ENCODE measurements around the gene TSPAN18. TPM values are rescaled to one million over a fixed set of nuclear protein-coding genes. Genes with fewer than 3 reads are reported as not detected.

Gene TSPAN18
- total and polyA plus RNA-seq, 2 donors from 2014 or later: 13.8 to 38.1 TPM

DNA sequence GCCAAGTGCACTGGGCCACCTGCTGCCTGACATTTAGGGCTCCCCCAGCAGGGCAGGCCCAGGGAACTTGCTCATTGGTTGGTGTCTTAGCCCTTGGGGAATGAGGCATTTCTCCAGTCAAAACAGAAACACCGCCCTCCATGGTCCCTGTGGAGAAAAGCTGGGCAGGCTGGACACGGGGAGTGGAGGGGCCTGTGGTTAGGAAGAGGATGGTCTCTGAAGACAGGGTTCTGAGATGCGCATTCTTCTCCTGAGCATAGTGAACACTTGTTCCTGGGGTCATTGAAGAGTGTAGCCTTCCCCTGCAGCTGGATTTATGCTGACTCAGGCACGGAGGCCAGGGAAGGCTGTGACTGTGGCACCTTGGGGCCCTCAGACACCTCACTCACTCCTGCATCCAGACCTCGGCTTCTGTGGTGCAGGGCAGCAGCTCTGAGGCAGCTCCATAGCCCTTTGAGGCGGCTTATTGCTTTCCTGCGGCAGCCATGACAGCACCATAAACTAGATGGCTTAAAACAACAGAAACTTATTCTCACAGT is 8.2 kb downstream of the TSPAN18 start:
- intact Hi-C loops (cut with DNase I): no loop called here
- FAIRE-seq (no peak), DNase-seq (peak in 1 of 5 donors; percentile 37)
- no peaks in the 10 kb centered on the region for H3K36me3 ChIP-seq (ENCODE audit: control insufficient read depth in 2 of 3, insufficient read depth in 3 of 3, low read length in 3 of 3)
- TF ChIP-seq, protein P1, sequence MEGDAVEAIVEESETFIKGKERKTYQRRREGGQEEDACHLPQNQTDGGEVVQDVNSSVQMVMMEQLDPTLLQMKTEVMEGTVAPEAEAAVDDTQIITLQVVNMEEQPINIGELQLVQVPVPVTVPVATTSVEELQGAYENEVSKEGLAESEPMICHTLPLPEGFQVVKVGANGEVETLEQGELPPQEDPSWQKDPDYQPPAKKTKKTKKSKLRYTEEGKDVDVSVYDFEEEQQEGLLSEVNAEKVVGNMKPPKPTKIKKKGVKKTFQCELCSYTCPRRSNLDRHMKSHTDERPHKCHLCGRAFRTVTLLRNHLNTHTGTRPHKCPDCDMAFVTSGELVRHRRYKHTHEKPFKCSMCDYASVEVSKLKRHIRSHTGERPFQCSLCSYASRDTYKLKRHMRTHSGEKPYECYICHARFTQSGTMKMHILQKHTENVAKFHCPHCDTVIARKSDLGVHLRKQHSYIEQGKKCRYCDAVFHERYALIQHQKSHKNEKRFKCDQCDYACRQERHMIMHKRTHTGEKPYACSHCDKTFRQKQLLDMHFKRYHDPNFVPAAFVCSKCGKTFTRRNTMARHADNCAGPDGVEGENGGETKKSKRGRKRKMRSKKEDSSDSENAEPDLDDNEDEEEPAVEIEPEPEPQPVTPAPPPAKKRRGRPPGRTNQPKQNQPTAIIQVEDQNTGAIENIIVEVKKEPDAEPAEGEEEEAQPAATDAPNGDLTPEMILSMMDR (IDR thresholded peaks at IDR 0.05; ENCODE audit: borderline replicate concordance, extremely low read depth, insufficient read depth): no peak
- no peaks in the 10 kb centered on the region for H3K9me3 ChIP-seq (ENCODE audit: control insufficient read depth in 2 of 3, insufficient read depth in 1 of 3, low read length in 3 of 3)
- H3K27ac ChIP-seq (ENCODE audit: low read depth in 2 of 2, low read length in 2 of 2): no peak overlapping the region
- no peaks in the 10 kb centered on the region for H3K27me3 ChIP-seq (ENCODE audit: control insufficient read depth, insufficient read depth, low read length)
- H3K4me1 ChIP-seq (ENCODE audit: control insufficient read depth in 2 of 3, insufficient read depth in 2 of 3, low read depth in 1 of 3, low read length in 3 of 3): no peaks in the 10 kb centered on the region
- no peak overlapping the region for H3K9ac ChIP-seq (ENCODE audit: low read length in 3 of 3)
- no peak overlapping the region for H3K4me3 ChIP-seq (ENCODE audit: low read length in 3 of 3)

DNA sequence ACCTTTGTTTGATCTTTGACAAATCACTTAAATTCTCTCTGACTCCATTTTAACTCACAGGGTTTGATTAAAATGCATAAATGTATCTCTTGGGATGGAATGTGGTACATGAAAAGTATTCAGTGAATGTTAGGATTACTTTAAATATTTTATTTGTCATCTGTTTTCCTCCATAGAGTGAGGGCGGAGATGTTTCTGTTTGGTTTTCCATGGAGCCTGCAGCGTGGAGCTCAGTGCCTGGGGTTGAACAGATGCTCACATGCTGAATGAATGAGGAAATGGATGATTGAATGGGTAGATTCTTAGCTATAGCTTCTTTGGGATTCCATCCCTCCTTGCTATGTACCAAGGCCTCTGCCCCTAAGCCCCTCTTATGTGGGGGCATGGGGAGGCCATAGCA is 10.0 kb downstream of the TSPAN18 start:
- H3K9ac ChIP-seq (ENCODE audit: low read length in 3 of 3): no peak overlapping the region
- TF ChIP-seq, protein P1 (IDR thresholded peaks at IDR 0.05; ENCODE audit: borderline replicate concordance, extremely low read depth, insufficient read depth): no peak

DNA sequence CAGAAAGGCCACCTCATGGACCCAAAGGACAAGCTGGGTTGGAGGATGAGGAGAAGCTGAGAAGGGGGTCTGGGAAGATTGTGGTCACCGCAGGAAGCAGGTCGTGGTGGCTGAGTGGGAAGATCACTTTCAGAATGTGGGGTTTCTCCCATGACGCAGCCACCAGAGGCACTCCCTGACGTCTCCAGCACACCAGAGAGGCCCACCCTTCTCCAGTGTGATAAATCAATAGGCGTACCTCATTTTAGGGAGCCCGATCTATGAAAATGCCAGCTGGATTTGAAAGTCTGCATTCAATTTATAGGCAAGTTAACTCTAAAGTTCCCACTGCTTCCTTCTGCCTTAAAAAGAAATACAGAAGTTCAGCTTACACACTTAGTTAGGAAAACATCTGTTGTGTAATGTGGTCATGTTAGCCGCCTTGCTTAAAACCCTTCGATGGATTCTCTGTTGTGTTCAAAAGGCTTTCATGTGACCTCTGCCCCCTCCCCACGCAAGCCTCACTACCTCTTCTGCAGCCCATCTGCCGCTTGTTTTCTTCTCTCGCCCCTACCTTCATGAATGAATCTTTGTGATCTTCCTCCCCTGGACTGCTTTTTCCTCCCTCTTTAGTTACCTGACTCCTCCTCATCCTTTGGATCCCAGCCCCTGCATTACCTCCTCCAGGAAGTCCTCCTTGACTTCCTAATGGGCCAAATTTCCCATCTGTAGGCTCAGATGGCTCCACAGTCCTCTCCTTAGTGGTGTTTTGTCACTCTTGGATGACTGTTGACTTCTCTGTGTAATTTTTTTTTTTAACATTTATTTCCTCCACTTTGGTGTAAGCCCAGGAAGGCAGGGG is 10.7 kb downstream of the TSPAN18 start:
- no peak for DNase-seq
- no peak overlapping the region for H3K9ac ChIP-seq (ENCODE audit: low read length in 3 of 3)
- H3K9me3 ChIP-seq (ENCODE audit: control insufficient read depth in 2 of 3, insufficient read depth in 1 of 3, low read length in 3 of 3): no peaks in the 10 kb centered on the region
- no peak overlapping the region for H3K27ac ChIP-seq (ENCODE audit: low read depth in 2 of 2, low read length in 2 of 2)
- peaks cover 0 to 2% (median 0%) of the 10 kb centered on the region in 3 donors for H3K4me1 ChIP-seq (ENCODE audit: control insufficient read depth in 2 of 3, insufficient read depth in 2 of 3, low read depth in 1 of 3, low read length in 3 of 3)
- no peak overlapping the region for H3K4me3 ChIP-seq (ENCODE audit: low read length in 3 of 3)
- FAIRE-seq: no peak
- no peaks in the 10 kb centered on the region for H3K36me3 ChIP-seq (ENCODE audit: control insufficient read depth in 2 of 3, insufficient read depth in 3 of 3, low read length in 3 of 3)
- TF ChIP-seq, protein P1 (IDR thresholded peaks at IDR 0.05; ENCODE audit: borderline replicate concordance, extremely low read depth, insufficient read depth): no peak
- intact Hi-C loops (cut with DNase I): no loop called here
- no peaks in the 10 kb centered on the region for H3K27me3 ChIP-seq (ENCODE audit: control insufficient read depth, insufficient read depth, low read length)

More for the DNA sequence above, 10.0 kb downstream of the TSPAN18 start:
- no peak for DNase-seq
- intact Hi-C loops (cut with DNase I): no loop called here
- Histone ChIP-seq H3K9me3 (ENCODE audit: control insufficient read depth in 2 of 3, insufficient read depth in 1 of 3, low read length in 3 of 3) (no peaks in the 10 kb centered on the region), H3K36me3 (ENCODE audit: control insufficient read depth in 2 of 3, insufficient read depth in 3 of 3, low read length in 3 of 3) (no peaks in the 10 kb centered on the region), H3K4me1 (ENCODE audit: control insufficient read depth in 2 of 3, insufficient read depth in 2 of 3, low read depth in 1 of 3, low read length in 3 of 3) (peaks cover 0 to 2% (median 0%) of the 10 kb centered on the region in 3 donors), H3K4me3 (ENCODE audit: low read length in 3 of 3) (no peak overlapping the region), H3K27ac (ENCODE audit: low read depth in 2 of 2, low read length in 2 of 2) (no peak overlapping the region), H3K27me3 (ENCODE audit: control insufficient read depth, insufficient read depth, low read length) (no peaks in the 10 kb centered on the region)
- no peak for FAIRE-seq
